Large intestine (tissue), 3 donors: ENCODE results near the gene BANP. TPM values are rescaled to one million over a fixed set of nuclear protein-coding genes. Genes with fewer than 3 reads are reported as not detected.
"Not testable (repeated sequence)": the region's sequence is repeated elsewhere in the genome, so short reads cannot be mapped to it uniquely, and the experiment has no call there.

Experiments
- DNase-seq, 2 donors: peaks; one replicate each; pipeline versions ENCODE4 v3.0.0 to v3.0.0-alpha.2; 2013
- H3K27ac ChIP-seq: one replicate; pipeline ENCODE4 v1.5.1; 2013; ENCODE audit warnings: low read length
- H3K27me3 ChIP-seq: 2 replicates; pipeline ENCODE4 v1.6.1; 2013; ENCODE audit warnings: low read length; ENCODE audit not compliant: control insufficient read depth, insufficient read depth
- H3K36me3 ChIP-seq: 2 replicates; pipeline ENCODE4 v1.6.1; 2013; ENCODE audit warnings: low read length; ENCODE audit not compliant: control insufficient read depth, insufficient read depth
- H3K4me1 ChIP-seq: one replicate; pipeline ENCODE4 v1.6.1; 2013; ENCODE audit warnings: low read length; ENCODE audit not compliant: control insufficient read depth, insufficient read depth
- H3K4me3 ChIP-seq: one replicate; pipeline ENCODE4 v1.5.1; 2013; ENCODE audit warnings: low read length
- H3K9me3 ChIP-seq: one replicate; pipeline ENCODE4 v1.6.1; 2013; ENCODE audit warnings: mild to moderate bottlenecking, low read depth, low read length, moderate library complexity; ENCODE audit not compliant: control insufficient read depth
- WGBS: methylation state at CpG from one replicate; pipeline ENCODE4 v1.1.5; 2013; ENCODE audit warnings: low lambda C conversion rate; ENCODE audit not compliant: insufficient coverage; 5-methylcytosine and 5-hydroxymethylcytosine counted together
- polyA plus RNA-seq: library from polyadenylated mRNA; unstranded; fragments of 120-200 nt; gene quantifications from one replicate; pipeline ENCODE4 v1.2.1, GENCODE V29; 2013

BANP gene
- polyA plus RNA-seq, 1 donor, result 16.2 TPM

DNA sequence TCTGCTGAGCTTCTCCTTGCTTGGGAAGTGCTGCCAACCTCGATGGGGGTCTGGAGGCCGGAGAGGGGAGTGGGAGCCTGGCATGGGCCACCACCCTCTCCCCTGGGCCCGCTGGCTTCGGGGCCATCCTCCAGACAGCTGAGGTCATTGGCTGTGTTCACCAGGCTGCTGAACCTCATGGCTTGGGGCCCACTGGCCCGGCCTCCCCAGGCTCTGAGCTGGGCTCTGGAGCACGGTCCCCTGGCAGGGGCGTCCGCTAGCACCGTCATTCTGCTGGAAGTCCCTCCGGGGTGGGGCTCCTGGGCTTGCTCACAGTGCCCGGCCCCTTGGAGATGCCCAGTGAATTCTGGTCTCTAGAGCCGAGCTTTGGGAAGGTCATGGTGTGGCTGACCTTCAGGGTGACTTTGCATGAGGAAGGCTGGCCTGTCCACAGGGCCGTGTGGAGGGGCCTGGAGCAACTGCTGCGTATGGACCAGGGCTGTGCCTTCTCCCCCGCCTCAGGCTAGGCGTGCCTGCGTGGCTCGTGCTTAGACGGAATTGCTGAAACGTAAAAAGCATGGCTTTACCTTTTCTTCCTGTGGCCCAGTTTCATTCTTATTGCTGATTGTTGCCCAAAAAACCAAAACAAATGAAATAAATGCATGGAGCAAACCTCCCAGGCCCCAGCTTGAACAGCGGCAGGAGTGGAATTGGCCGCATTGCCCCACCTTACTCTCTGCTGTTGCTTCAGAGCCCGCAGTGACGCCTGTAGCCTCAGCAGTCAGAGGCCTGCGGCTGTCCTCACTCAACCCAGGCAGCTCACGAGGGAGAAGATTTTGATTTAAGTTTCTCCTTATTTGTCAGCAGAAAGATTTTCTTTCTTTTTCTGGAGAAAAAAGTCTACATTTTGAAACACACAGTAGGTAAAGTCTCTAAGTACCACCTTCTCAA is 70.1 kb downstream of the BANP start:
- not testable (repeated sequence) for H3K27ac ChIP-seq, H3K4me3 ChIP-seq, DNase-seq, H3K27me3 ChIP-seq, H3K4me1 ChIP-seq, H3K9me3 ChIP-seq
- H3K36me3 ChIP-seq, result peaks cover 20% of the 10 kb centered on the region
- WGBS, result 100% methylated on average over 3 of the region's 26 CpGs

DNA sequence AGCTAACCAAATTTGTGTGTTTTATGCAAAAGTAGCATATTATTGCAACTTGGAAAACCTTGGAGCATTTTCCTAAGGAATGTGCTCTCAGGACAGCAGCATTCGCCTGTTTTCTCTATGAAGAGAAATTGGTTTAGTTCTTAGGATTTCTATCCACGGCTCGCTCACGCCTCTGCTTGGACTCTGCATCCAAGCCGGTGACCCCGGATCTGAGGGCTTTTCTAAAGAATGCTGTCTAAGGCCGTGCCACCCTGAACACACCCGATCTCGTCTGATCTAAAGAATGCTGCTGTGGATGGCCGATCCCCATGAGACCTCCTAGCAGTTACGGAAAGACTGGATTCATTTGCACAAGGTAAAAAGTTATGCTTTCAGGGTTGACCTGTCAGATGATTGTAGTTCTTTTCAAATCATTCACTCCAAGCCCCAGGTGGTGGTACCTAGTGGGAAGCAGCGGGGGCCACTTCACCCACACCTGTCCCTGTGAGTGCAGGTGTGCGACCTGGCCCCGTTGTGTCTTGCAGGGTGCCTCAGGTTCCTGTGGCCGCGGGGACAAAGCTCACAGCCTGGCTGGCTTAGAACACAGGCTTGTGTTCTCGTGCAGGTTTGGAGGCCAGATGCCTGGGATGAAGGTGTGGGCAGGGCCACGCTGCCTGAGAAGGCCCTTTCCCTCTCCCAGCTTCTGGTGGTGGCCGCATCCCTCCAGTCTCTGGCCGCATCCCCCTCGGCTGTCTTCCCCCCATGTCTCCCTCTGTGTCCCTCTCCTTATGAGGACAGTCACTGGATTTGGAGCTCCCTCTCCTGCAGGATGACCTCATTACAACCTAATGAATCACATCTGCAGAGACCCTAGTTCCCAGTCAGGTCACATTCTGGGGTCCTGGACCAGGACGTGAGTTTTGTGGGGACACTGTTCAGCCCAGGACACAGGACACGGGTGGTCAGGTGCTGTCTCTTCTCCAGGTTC is 71.1 kb downstream of the BANP start:
- peaks cover 16% of the 10 kb centered on the region for H3K36me3 ChIP-seq
- WGBS, result no CpG with 5 or more reads among the region's 23 CpGs
- no peak for DNase-seq

GRCh38 chr16:88023366-88023765 is 72.1 kb downstream of the BANP start:
- WGBS, result no CpG with 5 or more reads among the region's 12 CpGs
- H3K4me3 ChIP-seq, result no peak overlapping the region
- no peak for DNase-seq
- H3K36me3 ChIP-seq, result peaks cover 19% of the 10 kb centered on the region
- H3K27me3 ChIP-seq, result no peaks in the 10 kb centered on the region
- H3K27ac ChIP-seq, result no peak overlapping the region
- H3K4me1 ChIP-seq, result no peaks in the 10 kb centered on the region
- no peaks in the 10 kb centered on the region for H3K9me3 ChIP-seq

More for the DNA sequence above, 71.1 kb downstream of the BANP start:
- Histone ChIP-seq H3K27ac (no peak overlapping the region), H3K9me3 (no peaks in the 10 kb centered on the region), H3K27me3 (no peaks in the 10 kb centered on the region), H3K4me1 (no peaks in the 10 kb centered on the region), H3K4me3 (no peak overlapping the region)

DNA sequence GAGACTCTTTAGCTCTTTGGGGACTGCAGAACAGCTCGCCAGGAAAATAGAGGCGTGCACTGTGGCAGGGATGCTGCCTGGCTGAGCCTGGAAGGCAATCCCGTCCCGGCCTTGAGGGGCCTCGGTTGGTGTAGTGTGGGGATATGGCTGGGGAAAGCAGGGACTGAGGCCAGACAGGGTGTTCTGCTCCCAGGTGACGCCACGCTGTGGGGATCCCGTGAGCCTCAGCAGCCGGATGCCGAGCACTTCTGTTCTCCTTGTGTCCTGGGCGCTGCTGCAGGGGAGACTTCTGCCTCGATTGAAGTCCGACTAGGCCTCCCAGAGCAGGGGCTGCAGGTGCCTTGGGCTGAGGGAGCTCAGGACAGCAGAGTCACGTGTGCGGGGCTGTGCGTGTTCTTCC is 72.6 kb downstream of the BANP start:
- WGBS, result no CpG with 5 or more reads among the region's 16 CpGs
- no peaks in the 10 kb centered on the region for H3K27me3 ChIP-seq
- DNase-seq, result no peak

DNA sequence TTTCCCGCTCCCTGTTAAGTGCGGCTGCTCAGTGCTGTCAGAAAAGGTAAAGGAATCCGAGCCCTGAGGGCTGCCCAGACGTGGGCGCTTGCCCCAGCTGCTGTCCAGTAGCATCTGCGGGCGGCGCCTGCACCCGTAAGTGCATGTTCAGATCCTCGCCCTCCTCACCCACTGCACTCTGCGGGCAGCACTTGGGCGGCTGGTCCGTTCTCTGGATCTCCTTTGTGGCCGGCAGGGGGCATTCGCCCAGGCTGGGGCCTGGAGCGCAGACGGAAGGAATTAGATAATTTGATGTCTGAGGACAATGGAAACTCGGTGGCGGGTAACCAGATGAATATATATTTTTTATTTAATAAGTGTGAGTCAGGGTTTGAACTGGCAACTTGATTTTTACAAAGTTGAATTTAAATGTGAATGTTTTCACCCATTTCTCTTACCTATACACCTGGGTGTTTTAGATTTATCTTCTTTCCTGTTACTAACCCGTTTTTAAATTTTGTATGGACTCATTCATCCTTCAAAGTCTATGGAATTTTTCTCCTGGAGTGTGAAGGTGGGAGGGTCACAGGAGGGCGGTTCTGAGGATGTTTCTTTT is 73.4 kb downstream of the BANP start:
- not testable (repeated sequence) for H3K4me1 ChIP-seq, H3K27me3 ChIP-seq, DNase-seq, H3K27ac ChIP-seq, H3K9me3 ChIP-seq, H3K4me3 ChIP-seq
- WGBS, result no CpG with 5 or more reads among the region's 21 CpGs
- peaks cover 19% of the 10 kb centered on the region for H3K36me3 ChIP-seq

More for the DNA sequence above, 72.6 kb downstream of the BANP start:
- Histone ChIP-seq H3K4me1 (no peaks in the 10 kb centered on the region), H3K9me3 (no peaks in the 10 kb centered on the region), H3K36me3 (peaks cover 19% of the 10 kb centered on the region), H3K4me3 (no peak overlapping the region), H3K27ac (no peak overlapping the region)

- peaks cover 19% of the 10 kb centered on the region for H3K36me3 ChIP-seq
- not testable (repeated sequence) for H3K27ac ChIP-seq, H3K27me3 ChIP-seq, H3K4me3 ChIP-seq, H3K9me3 ChIP-seq, H3K4me1 ChIP-seq, DNase-seq
- no CpG with 5 or more reads among the region's 10 CpGs for WGBS
Observed at GRCh38 chr16:88025086-88025492, 73.9 kb downstream of the BANP start.

DNA sequence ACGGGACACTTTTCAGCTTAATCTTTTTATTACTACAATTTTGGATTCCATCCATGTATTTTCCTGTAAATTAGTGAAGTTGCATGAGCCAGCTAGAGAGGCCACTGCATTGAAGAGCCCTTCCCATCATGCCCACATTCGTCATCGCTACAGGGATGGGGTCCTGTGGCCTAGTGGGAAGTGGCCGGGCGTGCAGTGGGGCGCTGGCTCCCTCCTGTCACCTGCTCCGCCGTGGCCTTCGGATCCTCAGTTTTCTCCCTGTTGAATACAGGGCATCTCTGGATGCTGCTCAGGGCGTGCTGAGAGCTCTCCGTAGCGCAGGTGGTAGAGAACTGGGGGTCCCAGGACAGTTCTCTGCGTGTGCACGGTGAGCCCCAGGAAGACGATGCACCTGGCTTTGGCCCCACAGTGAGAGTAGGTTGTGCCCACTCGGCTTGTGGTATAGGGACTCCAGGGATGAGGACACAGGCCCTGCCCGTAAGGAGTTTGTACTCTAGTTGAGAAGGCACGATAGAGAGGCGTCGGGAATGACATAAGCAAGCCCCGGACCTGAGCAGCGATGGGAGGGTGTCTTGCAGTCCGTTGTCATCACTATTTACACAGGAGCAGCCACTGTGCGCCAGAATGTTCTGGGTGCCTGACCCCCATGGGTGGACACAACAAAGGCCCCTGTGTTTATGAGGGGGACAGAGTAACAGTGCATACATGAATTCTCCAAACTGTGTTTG is 74.8 kb downstream of the BANP start:
- H3K36me3 ChIP-seq, result peaks cover 16% of the 10 kb centered on the region
- H3K27me3 ChIP-seq, DNase-seq, H3K4me3 ChIP-seq, H3K9me3 ChIP-seq, H3K27ac ChIP-seq, H3K4me1 ChIP-seq: not testable (repeated sequence)
- no CpG with 5 or more reads among the region's 24 CpGs for WGBS

GRCh38 chr16:88026964-88027938 is 76.0 kb downstream of the BANP start:
- DNase-seq, result no peak

More at GRCh38 chr16:88026964-88027938, 76.0 kb downstream of the BANP start:
- Histone ChIP-seq H3K4me1 (no peaks in the 10 kb centered on the region), H3K9me3 (no peaks in the 10 kb centered on the region), H3K27ac (no peak overlapping the region), H3K27me3 (no peaks in the 10 kb centered on the region), H3K36me3 (peaks cover 16% of the 10 kb centered on the region), H3K4me3 (no peak overlapping the region)
- no CpG with 5 or more reads among the region's 51 CpGs for WGBS
